Activated T-cell treated with anti-CD3 and anti-CD28 coated beads, Interleukin-2, amount 50 U/mL, for 1 hour (primary cell): ENCODE data around the gene SNRNP35.
"Not testable (repeated sequence)": the region's sequence is repeated elsewhere in the genome, so short reads cannot be mapped to it uniquely, and the experiment has no call there.

Experiments
- DNase-seq: peaks from one replicate; pipeline ENCODE4 v3.0.0-alpha.2; 2020

Gene SNRNP35

GRCh38 chr12:123449856-123450255 is 8.1 kb upstream of the SNRNP35 start:
- no peak for DNase-seq

GRCh38 chr12:123450636-123451035 is 7.3 kb upstream of the SNRNP35 start:
- DNase-seq, result no peak

GRCh38 chr12:123452276-123452550 is 5.7 kb upstream of the SNRNP35 start:
- DNase-seq, result not testable (repeated sequence)

GRCh38 chr12:123453165-123453564 is 4.8 kb upstream of the SNRNP35 start:
- DNase-seq, result no peak

- DNase-seq, result not testable (repeated sequence)
Observed at GRCh38 chr12:123463174-123463573, 5.2 kb downstream of the SNRNP35 start.

- no peak for DNase-seq
Observed at GRCh38 chr12:123465084-123465483, 7.1 kb downstream of the SNRNP35 start.

- DNase-seq, result no peak
Observed at GRCh38 chr12:123468786-123469185, 10.8 kb downstream of the SNRNP35 start.

- no peak for DNase-seq
Observed at GRCh38 chr12:123469978-123470377, 12.0 kb downstream of the SNRNP35 start.

- no peak for DNase-seq
Observed at GRCh38 chr12:123471374-123472068, 13.6 kb downstream of the SNRNP35 start.

- DNase-seq, result no peak
Observed at GRCh38 chr12:123472438-123472849, 14.5 kb downstream of the SNRNP35 start.

- no peak for DNase-seq
Observed at GRCh38 chr12:123474485-123475245, 16.7 kb downstream of the SNRNP35 start.

GRCh38 chr12:123475246-123475703 is 17.3 kb downstream of the SNRNP35 start:
- DNase-seq, result no peak

- DNase-seq, result no peak
Observed at GRCh38 chr12:123478069-123478468, 20.1 kb downstream of the SNRNP35 start.

- DNase-seq, result no peak
Observed at GRCh38 chr12:123478762-123479161, 20.8 kb downstream of the SNRNP35 start.

- no peak for DNase-seq
Observed at GRCh38 chr12:123479442-123480180, 21.7 kb downstream of the SNRNP35 start.

GRCh38 chr12:123481251-123481650 is 23.3 kb downstream of the SNRNP35 start:
- DNase-seq, result not testable (repeated sequence)

GRCh38 chr12:123482876-123483275 is 24.9 kb downstream of the SNRNP35 start:
- DNase-seq, result no peak

GRCh38 chr12:123483602-123484248 is 25.8 kb downstream of the SNRNP35 start:
- no peak for DNase-seq

- DNase-seq, result no peak
Observed at GRCh38 chr12:123485756-123486155, 27.8 kb downstream of the SNRNP35 start.

- no peak for DNase-seq
Observed at GRCh38 chr12:123487428-123487827, 29.5 kb downstream of the SNRNP35 start.

- DNase-seq, result no peak
Observed at GRCh38 chr12:123488539-123489230, 30.7 kb downstream of the SNRNP35 start.

- DNase-seq, result no peak
Observed at GRCh38 chr12:123489580-123489979, 31.6 kb downstream of the SNRNP35 start.

GRCh38 chr12:123490089-123490488 is 32.1 kb downstream of the SNRNP35 start:
- DNase-seq, result no peak
